ENCODE measurements around the gene LHFPL3.

The LHFPL3 gene

GRCh38 chr7:104800307-104800706, 471.9 kb downstream of the LHFPL3 start:
- no peak for DNase-seq (ENCODE audit: low read depth)

GRCh38 chr7:104801022-104801421, 472.6 kb downstream of the LHFPL3 start:
- DNase-seq (ENCODE audit: low read depth): no peak

- DNase-seq (ENCODE audit: low read depth): no peak
These were observed 475.5 kb downstream of the LHFPL3 start for GRCh38 chr7:104803931-104804330.

GRCh38 chr7:104804696-104805095, 476.3 kb downstream of the LHFPL3 start:
- DNase-seq (ENCODE audit: low read depth): no peak

GRCh38 chr7:104805449-104806317, 477.3 kb downstream of the LHFPL3 start:
- no peak for DNase-seq (ENCODE audit: low read depth)

- no peak for DNase-seq (ENCODE audit: low read depth)
These were observed 479.3 kb downstream of the LHFPL3 start for GRCh38 chr7:104807671-104808070.

GRCh38 chr7:104809906-104810305, 481.5 kb downstream of the LHFPL3 start:
- DNase-seq (ENCODE audit: low read depth): no peak

- no peak for DNase-seq (ENCODE audit: low read depth)
These were observed 485.7 kb downstream of the LHFPL3 start for GRCh38 chr7:104814126-104814525.

GRCh38 chr7:104814671-104815400, 486.4 kb downstream of the LHFPL3 start:
- DNase-seq (ENCODE audit: low read depth): no peak

- DNase-seq (ENCODE audit: low read depth): no peak
These were observed 488.1 kb downstream of the LHFPL3 start for GRCh38 chr7:104816537-104816936.

GRCh38 chr7:104818961-104819880, 490.8 kb downstream of the LHFPL3 start:
- DNase-seq (ENCODE audit: low read depth): no peak

GRCh38 chr7:104820836-104821535, 492.6 kb downstream of the LHFPL3 start:
- no peak for DNase-seq (ENCODE audit: low read depth)

GRCh38 chr7:104823177-104823576, 494.8 kb downstream of the LHFPL3 start:
- DNase-seq (ENCODE audit: low read depth): no peak

GRCh38 chr7:104825099-104825498, 496.7 kb downstream of the LHFPL3 start:
- DNase-seq (ENCODE audit: low read depth): no peak

- DNase-seq (ENCODE audit: low read depth): no peak
These were observed 497.7 kb downstream of the LHFPL3 start for GRCh38 chr7:104826135-104826534.

- DNase-seq (ENCODE audit: low read depth): no peak
These were observed 508.6 kb downstream of the LHFPL3 start for GRCh38 chr7:104836976-104837375.

- no peak for DNase-seq (ENCODE audit: low read depth)
These were observed 510.3 kb downstream of the LHFPL3 start for GRCh38 chr7:104838537-104839299.

GRCh38 chr7:104839842-104840241, 511.4 kb downstream of the LHFPL3 start:
- DNase-seq (ENCODE audit: low read depth): no peak

GRCh38 chr7:104841798-104842197, 513.4 kb downstream of the LHFPL3 start:
- no peak for DNase-seq (ENCODE audit: low read depth)

GRCh38 chr7:104843198-104843597, 514.8 kb downstream of the LHFPL3 start:
- DNase-seq (ENCODE audit: low read depth): no peak

GRCh38 chr7:104845557-104845956, 517.2 kb downstream of the LHFPL3 start:
- DNase-seq (ENCODE audit: low read depth): no peak
